ENCODE measurements around the gene NUTM2A. TPM values are rescaled to one million over a fixed set of nuclear protein-coding genes. Genes with fewer than 3 reads are reported as not detected.
"Not testable (repeated sequence)": the region's sequence is repeated elsewhere in the genome, so short reads cannot be mapped to it uniquely, and the experiment has no call there.

NUTM2A gene, protein sequence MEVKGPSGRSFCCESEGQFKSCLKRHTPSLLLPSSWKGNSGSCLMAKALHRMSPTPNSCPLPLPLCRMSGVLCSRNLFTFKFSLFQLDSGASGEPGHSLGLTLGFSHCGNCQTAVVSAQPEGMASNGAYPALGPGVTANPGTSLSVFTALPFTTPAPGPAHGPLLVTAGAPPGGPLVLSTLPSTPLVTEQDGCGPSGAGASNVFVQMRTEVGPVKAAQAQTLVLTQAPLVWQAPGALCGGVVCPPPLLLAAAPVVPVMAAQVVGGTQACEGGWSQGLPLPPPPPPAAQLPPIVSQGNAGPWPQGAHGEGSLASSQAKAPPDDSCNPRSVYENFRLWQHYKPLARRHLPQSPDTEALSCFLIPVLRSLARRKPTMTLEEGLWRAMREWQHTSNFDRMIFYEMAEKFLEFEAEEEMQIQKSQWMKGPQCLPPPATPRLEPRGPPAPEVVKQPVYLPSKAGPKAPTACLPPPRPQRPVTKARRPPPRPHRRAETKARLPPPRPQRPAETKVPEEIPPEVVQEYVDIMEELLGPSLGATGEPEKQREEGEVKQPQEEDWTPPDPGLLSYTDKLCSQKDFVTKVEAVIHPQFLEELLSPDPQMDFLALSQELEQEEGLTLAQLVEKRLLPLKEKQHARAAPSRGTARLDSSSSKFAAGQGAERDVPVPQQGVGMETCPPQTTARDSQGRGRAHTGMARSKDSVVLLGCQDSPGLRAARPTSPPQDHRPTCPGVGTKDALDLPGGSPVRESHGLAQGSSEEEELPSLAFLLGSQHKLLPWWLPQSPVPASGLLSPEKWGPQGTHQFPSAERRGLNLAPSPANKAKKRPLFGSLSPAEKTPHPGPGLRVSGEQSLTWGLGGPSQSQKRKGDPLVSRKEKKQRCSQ
- total RNA-seq: 1 to 10 TPM in 3 of 4 donors, under 1 TPM in 1; 0.80 to 3.0 (median 2.4) TPM

DNA sequence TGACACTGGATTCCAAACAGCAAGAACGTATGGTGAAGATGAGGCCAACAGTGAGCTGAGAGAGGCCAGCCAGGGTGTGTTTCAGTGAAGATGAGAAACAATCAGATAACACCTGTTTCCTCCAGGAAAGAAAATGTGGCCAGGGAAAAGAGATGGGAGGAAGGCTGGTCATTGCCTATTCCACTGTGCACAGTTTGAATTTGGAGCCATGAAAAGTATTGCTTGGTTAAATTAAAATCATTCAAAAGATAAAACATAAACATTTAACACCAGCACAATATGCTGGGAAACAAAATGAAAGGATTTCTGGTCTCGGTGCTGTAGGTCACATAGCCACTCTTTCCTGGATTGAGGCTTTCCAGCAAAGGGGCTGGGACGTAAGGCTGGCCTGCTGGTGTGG, at the start of gene NUTM2A:
Gene NUTM2A, plus strand, starts transcription at position 301 of the 400 bp plus-strand sequence. CDS start 383 bp downstream, outside the sequence.
- in situ Hi-C loops (cut with MboI; ENCODE audit: low pct_ligation_motif_present in 1 of 4, low pct_unique_long_range_greater_than_20kb in 1 of 4, low sequenced_read_pairs in 3 of 4): not testable (repeated sequence)

DNA sequence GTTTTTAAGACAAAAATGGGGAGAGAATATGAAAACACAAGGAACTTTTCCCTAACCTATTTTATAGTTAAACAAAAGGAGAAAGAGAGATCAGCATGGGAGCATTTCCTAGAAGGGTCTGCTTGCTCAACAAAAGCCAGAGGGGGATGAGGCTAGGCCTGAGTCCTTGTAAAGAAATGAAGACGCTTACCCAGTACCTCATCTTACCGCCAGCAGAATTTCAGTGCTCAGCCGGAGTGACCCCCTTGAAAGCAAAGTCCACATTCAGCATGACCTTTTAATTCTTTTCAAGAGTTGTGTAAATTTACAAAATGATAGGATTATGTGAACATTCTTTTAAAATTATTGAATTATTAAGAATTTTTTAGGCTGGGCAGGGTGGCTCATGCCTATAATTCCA, 47.7 kb upstream of the NUTM2A start:
- DNase-seq; in situ Hi-C loops (cut with MboI; ENCODE audit: low pct_ligation_motif_present in 1 of 4, low pct_unique_long_range_greater_than_20kb in 1 of 4, low sequenced_read_pairs in 3 of 4); H3K9me3 ChIP-seq; intact Hi-C loops (cut with DNase I; ENCODE audit: low total_unique reads); H3K4me3 ChIP-seq; H3K4me1 ChIP-seq; H3K36me3 ChIP-seq; H3K27ac ChIP-seq; H3K27me3 ChIP-seq: not testable (repeated sequence)
- WGBS, 2 donors (ENCODE audit: low coverage in 1 of 2): 89% methylated on average over 2 of the region's 3 CpGs; no CpG with 5 or more reads in 1 of the 2 donors

More for the DNA sequence above, at the start of gene NUTM2A:
- DNase-seq; H3K36me3 ChIP-seq; intact Hi-C loops (cut with DNase I; ENCODE audit: low total_unique reads); H3K4me3 ChIP-seq; H3K4me1 ChIP-seq; H3K9me3 ChIP-seq; H3K27ac ChIP-seq; H3K27me3 ChIP-seq: not testable (repeated sequence)
- no CpG with 5 or more reads among the region's 3 CpGs for WGBS, 2 donors (ENCODE audit: low coverage in 1 of 2)

DNA sequence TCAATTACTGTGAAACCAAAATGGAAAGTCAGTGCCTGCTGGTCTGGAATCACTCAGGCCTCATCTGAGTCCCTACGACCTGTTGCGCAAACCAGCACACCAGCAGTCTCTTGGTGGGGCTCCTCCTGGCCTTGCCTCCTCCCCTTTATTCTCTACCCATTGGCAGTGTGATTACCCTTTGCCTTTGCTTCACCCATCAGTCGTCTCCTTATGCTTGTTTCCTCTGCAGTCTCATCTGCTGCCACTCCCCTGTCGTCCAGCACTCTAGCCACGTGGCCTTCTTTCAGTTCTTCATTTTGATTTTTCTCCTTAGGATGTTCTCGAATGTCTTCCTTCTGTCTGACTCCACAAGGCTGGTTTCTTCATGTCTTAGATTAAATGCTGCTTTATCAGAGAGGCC, 40.8 kb upstream of the NUTM2A start:
- DNase-seq; H3K27ac ChIP-seq; intact Hi-C loops (cut with DNase I; ENCODE audit: low total_unique reads); H3K27me3 ChIP-seq; in situ Hi-C loops (cut with MboI; ENCODE audit: low pct_ligation_motif_present in 1 of 4, low pct_unique_long_range_greater_than_20kb in 1 of 4, low sequenced_read_pairs in 3 of 4); H3K4me3 ChIP-seq; H3K36me3 ChIP-seq; H3K9me3 ChIP-seq; H3K4me1 ChIP-seq: not testable (repeated sequence)
- 81 to 92% methylated on average over 4 to 6 of the region's 6 CpGs for WGBS, 2 donors (ENCODE audit: low coverage in 1 of 2)

DNA sequence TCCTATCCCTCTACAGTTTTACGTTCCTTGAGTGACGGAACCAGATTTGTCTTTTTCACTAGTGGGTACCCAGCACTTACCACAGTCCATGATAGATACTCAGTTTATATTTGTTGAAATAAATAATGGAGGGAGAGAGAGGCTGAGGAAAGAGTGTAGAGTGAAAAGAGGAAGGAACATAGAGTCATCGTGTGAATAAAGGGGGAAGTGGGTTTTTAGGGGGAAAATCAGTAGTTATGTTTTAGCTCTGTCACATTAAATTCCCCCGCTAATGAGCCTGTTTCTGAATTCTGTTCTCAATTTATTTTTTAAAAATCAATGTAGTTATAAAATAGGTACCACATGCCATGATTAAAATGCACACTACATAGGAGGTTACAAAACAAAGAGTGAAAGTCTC, 39.2 kb upstream of the NUTM2A start:
- WGBS, 2 donors (ENCODE audit: low coverage in 1 of 2): 76 to 100% methylated on average over 1 to 4 of the region's 4 CpGs
- DNase-seq; H3K4me3 ChIP-seq; H3K27me3 ChIP-seq; H3K9me3 ChIP-seq; H3K4me1 ChIP-seq; H3K36me3 ChIP-seq; intact Hi-C loops (cut with DNase I; ENCODE audit: low total_unique reads); in situ Hi-C loops (cut with MboI; ENCODE audit: low pct_ligation_motif_present in 1 of 4, low pct_unique_long_range_greater_than_20kb in 1 of 4, low sequenced_read_pairs in 3 of 4); H3K27ac ChIP-seq: not testable (repeated sequence)

DNA sequence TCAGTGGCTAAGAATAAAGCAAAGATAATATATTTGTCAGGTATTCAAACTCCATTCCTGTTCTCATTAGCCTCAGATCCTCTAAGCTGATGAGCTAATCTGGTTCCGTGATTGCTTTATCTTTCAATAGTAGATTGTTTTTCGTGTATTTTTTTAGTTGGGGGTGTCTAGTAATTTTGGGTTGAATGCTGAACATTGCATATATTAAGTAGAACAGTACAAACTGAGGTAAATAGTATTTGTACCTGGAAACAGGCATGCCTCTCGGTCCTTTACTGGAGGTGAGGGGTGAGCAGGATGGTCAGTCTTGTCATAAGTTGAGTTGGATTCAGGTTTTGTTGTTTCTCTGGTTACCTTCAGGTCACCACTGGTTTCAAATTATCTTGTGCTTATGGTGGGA, 37.7 kb upstream of the NUTM2A start:
- H3K4me3 ChIP-seq; DNase-seq; H3K27ac ChIP-seq; H3K36me3 ChIP-seq; H3K27me3 ChIP-seq; H3K4me1 ChIP-seq; in situ Hi-C loops (cut with MboI; ENCODE audit: low pct_ligation_motif_present in 1 of 4, low pct_unique_long_range_greater_than_20kb in 1 of 4, low sequenced_read_pairs in 3 of 4); intact Hi-C loops (cut with DNase I; ENCODE audit: low total_unique reads); H3K9me3 ChIP-seq: not testable (repeated sequence)
- 69 to 96% methylated on average over 2 to 3 of the region's 3 CpGs for WGBS, 2 donors (ENCODE audit: low coverage in 1 of 2)

DNA sequence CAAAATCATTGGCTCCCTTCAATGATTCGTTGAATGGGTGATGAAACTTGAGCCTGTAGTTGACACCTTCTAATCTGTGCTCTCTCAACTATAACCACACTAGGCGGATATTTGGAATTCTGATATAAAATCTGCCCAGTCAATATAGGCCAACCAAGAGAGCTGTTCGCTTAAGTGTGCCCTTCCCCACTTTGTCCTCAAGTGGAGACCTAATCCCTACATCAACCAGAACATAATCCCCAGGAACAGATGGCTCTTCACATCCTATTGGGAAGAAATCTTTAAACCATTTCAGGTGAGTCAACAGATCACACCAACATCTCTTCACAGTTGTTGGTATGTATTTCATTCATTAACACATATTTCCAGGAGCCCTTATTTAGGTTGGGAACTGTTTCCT, 33.4 kb upstream of the NUTM2A start:
- H3K4me3 ChIP-seq: not testable (repeated sequence)

DNA sequence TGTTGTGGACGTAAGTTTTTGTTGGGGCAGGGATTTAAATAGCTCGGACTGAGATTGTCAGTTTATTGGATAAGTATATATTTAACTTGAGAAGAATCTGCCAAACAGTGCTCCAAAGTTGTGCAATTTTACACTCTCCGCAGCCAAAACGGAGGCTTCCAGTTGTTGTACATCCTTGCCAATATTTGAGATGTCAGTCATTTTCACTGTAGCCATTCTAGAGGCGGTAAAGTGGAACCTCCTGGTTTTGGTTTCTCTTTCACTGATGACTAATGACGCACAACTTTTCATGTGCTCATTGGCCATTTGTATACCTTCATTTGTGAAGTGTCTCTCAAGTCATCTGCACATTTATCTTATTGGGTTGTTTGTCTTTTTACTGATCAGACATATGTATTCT, 24.3 kb upstream of the NUTM2A start:
- TF ChIP-seq POLR2AphosphoS5 (IDR thresholded peaks at IDR 0.05): peak in 2 of 3 donors; percentile 25 to 47
- intact Hi-C loops (cut with DNase I; ENCODE audit: low total_unique reads); in situ Hi-C loops (cut with MboI; ENCODE audit: low pct_ligation_motif_present in 1 of 4, low pct_unique_long_range_greater_than_20kb in 1 of 4, low sequenced_read_pairs in 3 of 4); H3K9me3 ChIP-seq; H3K4me3 ChIP-seq; H3K36me3 ChIP-seq; DNase-seq; H3K27me3 ChIP-seq; H3K4me1 ChIP-seq: not testable (repeated sequence)
- peak overlapping the region in 1 of 4 donors; percentile 29 for H3K27ac ChIP-seq
- 22 to 57% methylated on average over 5 to 6 of the region's 6 CpGs for whole genome bisulfite sequencing, 2 donors (ENCODE audit: low coverage in 1 of 2)

More for the DNA sequence above, 33.4 kb upstream of the NUTM2A start:
- H3K4me1 ChIP-seq; DNase-seq; H3K36me3 ChIP-seq; in situ Hi-C loops (cut with MboI; ENCODE audit: low pct_ligation_motif_present in 1 of 4, low pct_unique_long_range_greater_than_20kb in 1 of 4, low sequenced_read_pairs in 3 of 4); H3K27ac ChIP-seq; intact Hi-C loops (cut with DNase I; ENCODE audit: low total_unique reads); H3K27me3 ChIP-seq; H3K9me3 ChIP-seq: not testable (repeated sequence)
- 97% methylated on average over 3 of the region's 3 CpGs; no CpG with 5 or more reads in 1 of the 2 donors for WGBS, 2 donors (ENCODE audit: low coverage in 1 of 2)

DNA sequence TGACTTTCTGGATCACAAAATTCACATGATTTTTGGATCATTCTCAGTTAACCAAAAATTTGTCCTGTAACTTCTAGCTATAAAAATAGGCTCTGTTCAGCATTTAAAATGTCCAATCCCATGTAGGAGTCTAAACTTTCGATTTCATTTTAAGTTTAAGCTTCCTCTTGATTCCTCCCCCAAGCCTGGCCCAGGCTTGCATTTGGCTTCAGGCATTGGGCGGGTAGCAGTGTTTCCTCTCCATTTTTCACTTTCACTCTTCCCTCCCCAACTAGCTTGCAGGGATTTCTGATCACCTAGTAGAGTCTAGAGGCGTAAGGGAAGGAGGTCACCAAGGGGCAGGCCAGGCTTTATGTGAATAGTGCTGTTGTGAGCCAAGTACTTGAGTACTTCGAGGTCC, 20.4 kb upstream of the NUTM2A start:
- H3K27me3 ChIP-seq; H3K9me3 ChIP-seq; in situ Hi-C loops (cut with MboI; ENCODE audit: low pct_ligation_motif_present in 1 of 4, low pct_unique_long_range_greater_than_20kb in 1 of 4, low sequenced_read_pairs in 3 of 4); H3K36me3 ChIP-seq; H3K4me1 ChIP-seq; H3K27ac ChIP-seq; intact Hi-C loops (cut with DNase I; ENCODE audit: low total_unique reads); DNase-seq; H3K4me3 ChIP-seq: not testable (repeated sequence)
- WGBS, 2 donors (ENCODE audit: low coverage in 1 of 2): 43% methylated on average over 2 of the region's 4 CpGs; no CpG with 5 or more reads in 1 of the 2 donors

DNA sequence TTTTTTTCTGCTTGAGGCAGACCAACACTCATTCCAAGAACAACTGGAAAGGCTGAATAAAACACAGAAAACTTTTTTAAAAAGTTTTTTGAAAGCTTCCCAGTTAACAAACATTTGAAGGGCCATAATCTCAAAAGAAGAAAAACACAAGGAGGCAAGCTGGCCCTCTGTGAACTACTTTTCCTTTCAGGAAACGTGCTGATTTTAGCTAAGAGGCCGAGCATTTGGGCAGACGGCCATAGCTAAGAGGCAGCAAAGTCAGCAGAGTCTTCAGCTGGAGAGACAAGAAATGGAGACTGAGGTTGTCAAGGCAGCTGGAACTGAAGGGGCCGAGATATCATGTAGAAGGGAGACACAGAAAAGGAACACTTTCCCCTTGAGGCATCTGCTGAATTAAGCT, 18.3 kb upstream of the NUTM2A start:
- WGBS, 2 donors (ENCODE audit: low coverage in 1 of 2): 65 to 67% methylated on average over 3 to 4 of the region's 4 CpGs

DNA sequence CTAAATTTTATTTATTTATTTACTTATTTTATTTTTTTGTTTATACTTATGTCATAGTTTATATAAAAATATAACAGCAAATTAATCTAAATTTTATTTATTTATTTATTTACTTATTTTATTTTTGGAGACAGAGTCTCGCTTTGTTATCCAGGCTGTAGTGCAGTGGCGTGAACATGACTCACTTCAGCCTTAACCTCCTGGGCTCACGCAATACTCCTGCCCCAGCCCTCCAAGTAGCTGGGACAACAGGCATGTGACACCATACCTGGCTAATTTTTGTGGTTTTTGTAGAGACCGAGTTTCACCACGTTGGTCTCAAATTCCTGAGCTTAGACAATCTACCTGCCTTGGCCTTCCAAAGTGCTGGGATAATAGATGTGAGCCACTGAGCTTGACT, 14.9 kb upstream of the NUTM2A start:
- H3K27me3 ChIP-seq; intact Hi-C loops (cut with DNase I; ENCODE audit: low total_unique reads); in situ Hi-C loops (cut with MboI; ENCODE audit: low pct_ligation_motif_present in 1 of 4, low pct_unique_long_range_greater_than_20kb in 1 of 4, low sequenced_read_pairs in 3 of 4): not testable (repeated sequence)

More for the DNA sequence above, 18.3 kb upstream of the NUTM2A start:
- DNase-seq; H3K27ac ChIP-seq; H3K27me3 ChIP-seq; H3K4me3 ChIP-seq; in situ Hi-C loops (cut with MboI; ENCODE audit: low pct_ligation_motif_present in 1 of 4, low pct_unique_long_range_greater_than_20kb in 1 of 4, low sequenced_read_pairs in 3 of 4); H3K4me1 ChIP-seq; H3K9me3 ChIP-seq; H3K36me3 ChIP-seq; intact Hi-C loops (cut with DNase I; ENCODE audit: low total_unique reads): not testable (repeated sequence)

More for the DNA sequence above, 14.9 kb upstream of the NUTM2A start:
- DNase-seq, H3K4me1 ChIP-seq, H3K9me3 ChIP-seq, H3K4me3 ChIP-seq, H3K36me3 ChIP-seq, H3K27ac ChIP-seq: not testable (repeated sequence)
- 80 to 92% methylated on average over 1 to 5 of the region's 5 CpGs for WGBS, 2 donors (ENCODE audit: low coverage in 1 of 2)

Measured in transverse colon (tissue), 4 donors.